Psoas muscle (tissue), 8 donors: ENCODE measurements around the gene SPECC1. TPM values are rescaled to one million over a fixed set of nuclear protein-coding genes. Genes with fewer than 3 reads are reported as not detected.

Experiments used
- ATAC-seq, 4 donors: fragments of 200-7000 bp; cut with Tn5 transposase; one replicate each; pipeline ENCODE4 v1.9.1; 2020; ENCODE audit warnings: moderate library complexity in 3 of 4, mild to moderate bottlenecking in 2 of 4
- DNase-seq, 2 donors: peaks; one replicate each; pipeline ENCODE4 v3.0.0-alpha.2; 2020
- H3K27ac ChIP-seq: fragments of 200-600 bp; one replicate; pipeline ENCODE4 v1.8.0; 2022
- H3K27me3 ChIP-seq, 3 donors: fragments of 200-600 bp in 1 of 3; one replicate each; pipeline versions ENCODE4 v1.6.1 to v1.8.0; 2013 to 2022; ENCODE audit warnings: low read length in 2 of 3, mild to moderate bottlenecking in 2 of 3, moderate library complexity in 1 of 3; ENCODE audit not compliant: insufficient read depth in 3 of 3
- H3K36me3 ChIP-seq, 2 donors: fragments of 200-600 bp in 1 of 2; one replicate each; pipeline versions ENCODE4 v1.6.1 to v1.8.0; 2013 to 2022; ENCODE audit warnings: low read depth in 1 of 2, mild to moderate bottlenecking in 1 of 2, moderate library complexity in 1 of 2; ENCODE audit not compliant: insufficient read depth in 1 of 2
- H3K4me1 ChIP-seq: fragments of 200-600 bp; one replicate; pipeline ENCODE4 v1.8.0; 2022
- H3K4me3 ChIP-seq: fragments of 200-600 bp; one replicate; pipeline ENCODE4 v1.8.0; 2022; ENCODE audit warnings: mild to moderate bottlenecking
- H3K9me3 ChIP-seq: fragments of 200-600 bp; one replicate; pipeline ENCODE4 v1.8.0; 2022
- CTCF ChIP-seq: fragments of 200-600 bp; IDR thresholded peaks from one replicate; pipeline ENCODE4 v1.8.0; 2022; ENCODE audit warnings: antibody characterized with exemption
- WGBS, 3 donors: extraction: QIAGEN DNeasy Blood & Tissue Kit; methylation state at CpG; one replicate each; pipeline versions ENCODE4 v1.1.6 to v1.1.7; 2013; 5-methylcytosine and 5-hydroxymethylcytosine counted together
- intact Hi-C, 2 donors: fragments of 100-400 bp; cut with DNase I; formaldehyde crosslinking; loops; one replicate each; pipeline versions ENCODE4 v1.11.0 to v1.14.2; 2022
- polyA plus RNA-seq, 3 donors: library from polyadenylated mRNA; stranded (reverse); fragments of 200-250 nt; gene quantifications; one replicate each; pipeline ENCODE4 v1.2.3, GENCODE V29; 2013
- total RNA-seq, 4 donors: library from RNA; stranded (reverse); fragmentation: NEBNext Ultra II Directional in 2 of 4; extraction: Animal tissue kit (Norgen Biotek cat#: 25700) in 2 of 4; gene quantifications; one replicate each; pipeline versions ENCODE4 v1.2.1 to v1.2.4, GENCODE V29; 2021 to 2023
- donor health status: healthy with polysubstance abuse.
- donor health status: DM: no; HTN: no; CAD: no; lungs with moderate emphysema.
- donor health status: Bipolar disorder and iron deficiency.
- donor health status: healthy.
- donor health status: DM: yes; HTN: yes; CAD: no.
- donor health status: DM: no; HTN: no; CAD: no.
- donor health status: DM: no; HTN: no; CAD: no.
- donor health status: DM: yes; HTN: yes; CAD: no.

The SPECC1 gene
- total and polyA plus RNA-seq, 7 donors: 2.0 to 11.3 (median 4.7) TPM

GRCh38 chr17:19977293-19978208 lies 31.6 kb upstream of the SPECC1 start, which contains the start of gene AKAP10:
TSS of gene AKAP10 (minus strand) at chr17:19977828. CDS start at chr17:19977679, 149 bp downstream.
- no peak for TF ChIP-seq CTCF
- Histone ChIP-seq H3K27me3 (no peaks in the 10 kb centered on the region), H3K9me3 (no peaks in the 10 kb centered on the region), H3K36me3 (peaks cover 0 to 4% of the 10 kb centered on the region in 2 donors), H3K27ac (peak within 1 kb of the TSS; percentile 94), H3K4me1 (peaks cover 20% of the 10 kb centered on the region), H3K4me3 (peak within 1 kb of the TSS; percentile 96)
- 0 to 1% (median 0%) methylated on average over 68 to 75 of the region's 75 CpGs for WGBS, 3 donors
- intact Hi-C loops: no loop called here
- DNase-seq (peak; percentile 94 to 97), ATAC-seq (peak; percentile 97 to 99 (median 98))

GRCh38 chr17:19978209-19978802 lies 30.9 kb upstream of the SPECC1 start:
- Histone ChIP-seq H3K4me1 (peaks cover 20% of the 10 kb centered on the region), H3K4me3 (peak overlapping the region; percentile 96), H3K27me3 (no peaks in the 10 kb centered on the region), H3K36me3 (no peaks in the 10 kb centered on the region), H3K27ac (peak overlapping the region; percentile 94), H3K9me3 (no peaks in the 10 kb centered on the region)
- intact Hi-C loops: no loop called here
- DNase-seq: peak in 1 of 2 donors; percentile 21
- TF ChIP-seq CTCF: no peak
- peak in 2 of 4 donors; percentile 1 to 11 for ATAC-seq
- 25 to 35% (median 33%) methylated on average over 22 of the region's 22 CpGs for WGBS, 3 donors

- intact Hi-C loops: no loop called here
- Histone ChIP-seq H3K4me1 (peaks cover 20% of the 10 kb centered on the region), H3K27me3 (no peaks in the 10 kb centered on the region), H3K9me3 (no peaks in the 10 kb centered on the region), H3K36me3 (no peaks in the 10 kb centered on the region), H3K27ac (peak overlapping the region; percentile 94), H3K4me3 (peak overlapping the region; percentile 96)
- ATAC-seq (no peak), DNase-seq (no peak)
- no peak for TF ChIP-seq CTCF
- WGBS, 3 donors: 91 to 93% (median 92%) methylated on average over 13 of the region's 13 CpGs
Observed at GRCh38 chr17:19978805-19979211, 30.4 kb upstream of the SPECC1 start.

GRCh38 chr17:19979917-19980770 lies 29.0 kb upstream of the SPECC1 start:
- no peak overlapping the region for H3K4me3 ChIP-seq
- no peaks in the 10 kb centered on the region for H3K9me3 ChIP-seq
- H3K36me3 ChIP-seq: no peaks in the 10 kb centered on the region
- H3K4me1 ChIP-seq: peaks cover 19% of the 10 kb centered on the region
- TF ChIP-seq CTCF: no peak
- ATAC-seq (no peak), DNase-seq (peak; percentile 55 to 67)
- WGBS, 3 donors: 61 to 67% (median 61%) methylated on average over 43 of the region's 43 CpGs
- H3K27ac ChIP-seq: no peak overlapping the region
- intact Hi-C loops: no loop called here
- no peaks in the 10 kb centered on the region for H3K27me3 ChIP-seq
